GM20000 (cell line): ENCODE results near the gene OTOP3.

Source experiments
- DNase-seq: peaks from one replicate; pipeline ENCODE4 v3.0.0; 2012; ENCODE audit warnings: low spot score
- CTCF ChIP-seq: IDR thresholded peaks from 2 replicates; pipeline ENCODE4 v1.5.1; 2012; ENCODE audit warnings: mild to moderate bottlenecking, control low read depth; ENCODE audit errors: extremely low read depth, missing control alignments

OTOP3 gene

DNA sequence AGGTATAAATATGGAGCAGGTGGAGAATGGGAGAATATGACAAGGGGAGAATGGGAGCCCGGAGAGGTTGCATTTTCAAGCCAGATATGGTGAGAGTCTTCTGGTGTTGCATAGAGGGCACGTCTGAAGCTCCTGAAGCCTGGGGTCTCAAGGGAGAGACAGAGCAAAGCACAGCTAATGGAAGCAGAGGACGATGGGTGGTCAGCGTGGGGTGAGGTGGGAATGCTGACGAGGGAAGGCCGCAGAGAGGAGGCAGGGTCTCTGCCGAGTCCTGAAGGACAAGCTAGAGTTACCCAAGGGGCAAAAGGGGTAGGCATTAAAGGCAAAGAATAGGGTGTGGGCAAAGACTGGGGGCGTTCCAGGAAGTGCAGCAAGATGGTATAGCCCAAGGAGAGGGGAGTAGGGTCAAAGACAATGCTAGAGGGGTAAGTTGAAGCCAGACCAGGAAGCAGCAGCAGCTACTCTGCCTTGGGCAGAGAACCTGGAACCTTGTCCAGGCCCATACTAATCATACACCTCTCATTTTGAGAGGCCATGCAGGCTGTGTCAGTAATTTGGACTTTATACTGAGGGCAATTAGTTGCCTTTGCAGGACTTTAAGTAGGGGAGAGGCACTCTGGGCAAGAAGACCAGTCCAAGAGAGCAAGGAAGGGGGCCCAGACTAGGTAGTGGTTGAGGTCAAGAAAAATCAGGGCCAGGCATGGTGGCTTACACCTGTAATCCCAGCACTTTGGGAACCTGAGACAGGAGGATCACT, 2.7 kb downstream of the OTOP3 start:
- no peak for DNase-seq
- no peak for TF ChIP-seq CTCF

DNA sequence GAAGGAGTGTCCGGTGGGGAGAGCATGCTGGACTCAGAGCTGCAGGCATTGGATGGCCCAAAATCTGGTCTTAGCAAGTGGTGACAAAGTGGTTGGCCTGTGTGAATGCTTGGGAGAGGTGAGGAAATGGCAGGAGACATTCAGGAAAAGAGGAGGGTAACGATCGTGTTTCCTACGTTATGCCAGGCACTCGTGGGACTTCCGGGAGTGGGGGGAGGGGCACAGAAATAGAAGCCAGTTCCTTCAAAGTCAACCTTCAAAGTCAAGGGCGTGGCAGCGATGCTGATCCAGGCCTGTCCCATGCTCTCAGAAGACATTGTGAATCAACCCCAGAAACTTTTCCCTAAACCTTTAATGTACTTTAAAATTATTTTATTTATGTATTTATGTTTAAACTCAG, 3.8 kb downstream of the OTOP3 start:
- DNase-seq = no peak
- TF ChIP-seq CTCF = no peak

DNA sequence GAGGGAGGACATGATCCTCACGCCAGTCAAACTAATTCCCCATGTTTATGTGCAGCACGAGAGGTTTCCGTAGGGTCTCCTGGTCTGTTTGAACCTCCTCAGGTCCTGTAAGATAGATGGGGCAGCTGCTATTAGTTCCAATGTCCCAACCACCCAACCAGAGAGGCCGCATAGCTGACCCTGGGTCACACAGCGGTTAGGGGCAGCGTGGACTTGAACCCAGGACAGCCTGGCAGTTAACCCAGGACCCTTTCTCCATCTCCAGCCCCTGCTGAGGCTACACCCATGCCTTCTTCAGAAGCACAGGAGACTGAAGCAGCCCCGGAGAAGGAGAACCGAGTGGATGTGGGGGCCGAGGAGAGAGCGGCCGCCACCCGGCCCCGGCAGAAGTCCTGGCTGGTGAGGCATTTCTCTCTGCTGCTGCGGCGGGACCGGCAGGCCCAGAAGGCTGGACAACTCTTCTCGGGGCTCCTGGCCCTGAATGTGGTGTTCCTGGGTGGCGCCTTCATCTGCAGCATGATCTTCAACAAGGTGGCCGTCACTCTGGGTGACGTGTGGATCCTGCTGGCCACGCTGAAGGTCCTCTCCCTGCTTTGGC, 5.5 kb downstream of the OTOP3 start:
- no peak for DNase-seq
- TF ChIP-seq CTCF = no peak

- no peak for TF ChIP-seq CTCF
- DNase-seq = no peak
Measured at GRCh38 chr17:74943808-74944522, 8.3 kb downstream of the OTOP3 start.

DNA sequence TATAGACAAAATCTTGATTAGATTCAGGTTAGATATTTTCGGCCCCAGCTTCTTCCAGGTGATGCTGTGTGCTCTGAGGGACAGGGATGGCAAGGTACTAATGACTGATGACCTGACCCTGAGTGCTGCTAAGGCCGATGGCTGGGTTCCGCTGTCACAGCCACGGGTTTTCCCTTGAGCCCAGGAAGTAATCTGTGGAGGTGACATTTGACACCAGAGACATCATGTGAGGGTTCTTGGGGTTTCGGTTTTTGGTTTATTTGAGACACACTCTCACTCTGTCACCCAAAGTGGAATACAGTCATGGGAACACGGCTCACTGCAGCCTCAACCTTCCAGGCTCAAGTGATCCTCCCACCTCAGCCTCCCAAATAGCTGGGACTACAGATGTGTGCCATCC, 9.8 kb downstream of the OTOP3 start:
- DNase-seq = peak; percentile 84
- no peak for TF ChIP-seq CTCF

- TF ChIP-seq CTCF = no peak
Measured at GRCh38 chr17:74946641-74947040, 10.9 kb downstream of the OTOP3 start.

More at GRCh38 chr17:74946641-74947040, 10.9 kb downstream of the OTOP3 start:
- DNase-seq = no peak
